GM18861 (cell line): ENCODE measurements around the gene SRP54.
A peak's percentile ranks its signal among the peaks of the same experiment; 100 is the strongest.
"Not testable (repeated sequence)": the region's sequence is repeated elsewhere in the genome, so short reads cannot be mapped to it uniquely, and the experiment has no call there.

Experiments
- ATAC-seq: cut with Tn5 transposase; IDR thresholded peaks from one replicate; pipeline ENCODE4 v1.9.1; 2021; ENCODE audit not compliant: unreplicated experiment

The SRP54 gene

DNA sequence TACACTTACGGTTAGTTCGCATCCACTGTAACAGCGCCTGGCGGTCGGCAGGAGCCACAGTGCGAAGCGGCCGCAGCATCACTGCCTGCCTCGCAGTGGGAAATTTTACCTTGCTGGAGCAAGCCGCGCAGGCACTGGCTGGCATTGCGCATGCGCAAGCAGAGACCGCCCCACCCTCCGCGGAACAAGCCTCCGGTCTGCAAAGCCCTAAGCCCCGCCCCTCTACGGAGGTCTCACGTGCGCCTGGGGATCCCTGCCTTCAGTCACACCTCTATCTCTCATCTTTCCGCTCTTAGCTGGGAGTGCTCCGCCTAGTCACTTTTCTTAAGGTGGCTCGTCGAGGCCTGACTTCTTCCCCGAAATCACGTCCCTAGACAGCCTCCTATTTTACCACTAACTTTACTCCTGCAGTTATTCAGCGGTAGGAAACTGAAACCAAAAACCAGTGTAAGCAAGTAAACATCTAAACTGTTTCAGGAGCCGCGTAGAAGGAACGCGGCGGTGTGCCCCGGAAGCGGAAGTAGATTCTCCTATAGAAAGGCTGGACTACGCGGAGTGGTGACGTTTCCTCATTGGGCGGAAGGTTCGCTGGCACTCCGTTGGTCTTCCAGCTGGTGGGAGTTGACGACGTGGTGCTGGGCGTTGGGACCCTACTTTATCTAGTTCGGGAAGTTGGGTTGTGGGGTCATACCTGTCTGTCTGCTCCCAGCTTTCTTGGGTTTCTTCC lies at the start of gene SRP54:
SRP54 (plus strand) TSS at position 572 of the 727 bp plus-strand sequence. CDS start 13,718 bp downstream, outside the sequence.
- peak; percentile 71 for ATAC-seq

DNA sequence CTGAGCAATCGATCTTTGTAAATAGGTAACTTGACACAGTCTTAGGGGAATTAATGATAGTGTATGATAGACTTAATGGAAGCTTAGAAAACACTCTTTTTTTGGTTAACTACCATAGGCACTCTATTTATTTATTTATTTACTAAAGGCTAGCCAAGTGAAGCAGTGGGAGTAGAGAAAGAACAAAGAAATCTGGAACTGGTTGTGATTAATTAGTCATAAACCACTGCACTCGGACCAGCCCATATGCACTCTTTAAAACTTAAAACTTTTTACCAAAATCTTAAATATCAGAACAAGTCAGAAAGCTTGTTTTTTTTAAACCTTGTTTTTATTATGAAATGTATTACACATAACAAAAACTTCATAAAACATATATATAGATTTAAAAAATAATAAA lies 49.5 kb upstream of the SRP54 start:
- no peak for ATAC-seq

DNA sequence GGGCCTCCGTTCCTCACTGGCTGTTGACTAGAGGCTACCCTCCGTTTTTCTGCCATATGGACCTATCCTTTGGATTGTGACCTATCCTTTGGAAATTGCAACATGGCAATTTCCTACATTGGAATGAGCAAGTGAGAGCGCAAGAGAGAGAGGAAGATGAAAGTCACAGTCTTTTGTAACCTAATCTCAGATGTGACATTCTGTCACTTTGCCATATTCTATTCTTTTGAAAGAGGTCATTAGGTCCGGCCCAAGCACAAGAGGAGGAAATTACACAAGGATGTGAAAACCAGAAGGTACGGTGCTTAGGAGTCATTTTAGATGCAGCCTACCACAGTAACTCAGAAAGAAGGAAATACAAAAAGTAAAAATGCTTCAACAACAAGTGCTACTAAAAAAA lies 47.3 kb upstream of the SRP54 start:
- no peak for ATAC-seq

DNA sequence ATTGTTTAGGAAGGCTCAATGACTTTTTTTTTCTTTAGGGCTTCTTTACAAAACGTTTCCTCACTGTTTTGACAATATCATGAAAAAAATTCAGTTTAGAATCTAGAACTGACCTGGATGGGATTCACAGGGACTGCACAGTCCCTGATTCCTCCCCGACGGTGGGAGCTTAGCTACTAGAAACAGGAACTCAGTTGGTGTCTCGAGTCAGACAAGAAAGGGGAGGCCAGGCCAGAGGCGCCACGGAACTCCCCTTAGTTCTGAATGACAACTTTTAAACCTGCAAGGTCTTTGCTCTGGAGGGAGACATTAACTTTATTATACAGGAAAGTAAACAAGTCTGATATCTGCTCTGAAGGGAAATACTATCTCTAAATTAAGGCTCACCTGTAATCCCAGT lies 45.4 kb upstream of the SRP54 start:
- ATAC-seq: no peak

DNA sequence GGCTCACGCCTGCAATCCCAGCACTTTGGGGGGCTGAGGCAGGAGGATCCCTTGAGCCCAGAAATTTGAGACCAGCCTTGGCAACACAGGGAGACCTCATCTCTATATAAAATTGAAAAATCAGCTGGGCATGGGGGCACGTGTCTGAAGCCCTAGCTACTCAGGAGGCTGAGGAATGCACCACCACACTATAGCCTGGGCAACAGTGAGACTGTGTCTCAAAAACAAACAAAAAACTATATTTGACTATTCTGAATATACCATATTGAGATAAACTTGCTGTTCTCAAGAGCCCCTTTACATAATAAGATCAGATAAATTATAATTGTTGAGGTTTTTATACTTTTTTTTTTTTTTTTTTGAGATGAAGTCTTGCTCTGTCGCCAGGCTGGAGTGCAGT lies 44.9 kb upstream of the SRP54 start:
- ATAC-seq: no peak

DNA sequence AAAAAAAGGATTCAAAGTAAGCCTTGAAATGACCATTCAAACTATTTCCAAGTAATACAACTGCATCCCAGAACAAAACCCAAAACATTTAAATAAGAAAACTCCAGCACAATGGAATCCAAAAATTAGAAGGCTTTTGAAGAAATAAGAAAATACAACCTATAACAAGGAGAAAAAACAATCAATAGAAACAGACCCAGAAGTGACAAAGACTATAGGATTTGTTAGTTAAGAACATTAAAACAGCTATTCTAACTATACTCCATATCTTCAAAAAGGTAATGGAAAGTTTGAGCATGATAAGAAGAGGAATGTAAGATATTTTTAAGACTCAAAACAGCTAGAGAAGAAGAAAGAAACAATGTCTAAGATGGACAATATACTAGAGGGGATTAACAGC lies 39.3 kb upstream of the SRP54 start:
- ATAC-seq: no peak

DNA sequence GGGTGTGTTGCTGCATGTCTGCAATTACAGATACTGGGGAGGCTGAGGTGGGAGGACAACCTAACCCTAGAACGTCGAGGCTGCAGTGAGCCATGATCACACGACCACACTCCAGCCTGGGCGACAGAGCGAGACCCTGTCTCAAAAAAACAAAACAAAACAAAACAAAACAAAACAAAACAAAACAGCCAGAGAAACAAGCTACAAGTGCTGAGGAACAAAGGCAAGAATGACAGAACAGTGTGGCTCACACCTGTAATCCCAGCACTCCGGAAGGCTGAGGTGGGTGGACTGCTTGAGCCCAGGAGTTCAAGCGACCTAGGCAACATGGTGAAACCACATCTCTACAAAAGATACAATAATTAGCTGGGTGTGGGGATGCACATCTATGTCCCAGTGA lies 38.0 kb upstream of the SRP54 start:
- no peak for ATAC-seq

DNA sequence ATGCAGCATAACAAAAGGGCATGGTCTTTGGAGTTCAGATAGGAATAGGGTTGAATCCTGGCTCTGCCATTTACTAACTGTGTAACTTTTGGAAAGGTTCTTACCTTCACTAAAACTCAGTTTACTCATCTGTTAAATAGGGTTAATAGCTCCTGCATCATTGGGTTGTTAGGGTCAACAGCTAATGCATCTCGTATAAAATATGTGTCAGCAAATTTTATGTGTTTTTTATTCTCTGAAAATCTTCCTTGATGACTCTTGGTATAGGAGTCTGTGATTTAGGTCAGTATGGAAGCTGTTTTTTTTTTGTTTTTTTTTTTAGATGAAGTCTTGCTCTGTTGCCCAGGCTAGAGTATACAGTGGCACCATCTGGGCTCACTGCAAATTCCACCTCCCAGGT lies 36.1 kb upstream of the SRP54 start:
- no peak for ATAC-seq

DNA sequence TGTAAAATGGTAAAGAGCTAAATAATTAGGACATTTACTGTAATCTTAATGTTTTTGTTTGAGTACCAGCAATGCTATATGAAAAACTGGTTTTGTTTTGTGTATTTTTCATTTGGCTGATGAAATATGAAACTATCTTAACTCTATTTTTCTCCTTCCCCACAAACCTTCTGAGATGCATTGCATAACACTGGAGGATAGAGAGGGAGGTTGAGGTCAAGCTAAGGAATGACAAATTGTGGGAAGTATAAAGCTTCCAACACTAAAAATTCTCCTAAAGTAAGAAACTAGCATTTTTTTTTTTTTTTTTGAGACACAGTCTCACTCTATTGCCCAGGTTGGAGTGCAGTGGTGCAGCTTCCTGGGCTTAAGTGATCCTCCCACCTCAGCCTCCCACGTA lies 31.5 kb upstream of the SRP54 start:
- ATAC-seq: no peak

DNA sequence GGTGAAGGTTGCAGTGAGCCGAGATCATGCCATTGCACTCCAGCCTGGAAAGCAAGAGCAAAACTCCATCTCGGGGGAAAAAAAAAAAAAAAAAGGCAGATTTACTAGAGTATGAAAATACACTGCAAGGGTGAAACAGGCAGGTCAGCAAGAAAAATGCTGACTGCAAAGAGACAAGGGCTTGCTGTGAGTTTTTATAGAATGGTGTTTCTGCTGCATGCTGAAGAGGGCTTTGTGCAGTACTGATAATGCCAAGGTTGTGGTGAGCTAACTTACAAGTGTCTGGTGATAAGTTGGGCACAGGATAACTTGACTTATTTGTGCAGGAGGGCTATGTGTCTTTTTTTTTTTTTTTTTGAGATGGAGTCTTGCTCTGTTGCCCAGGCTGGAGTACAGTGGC lies 25.9 kb upstream of the SRP54 start:
- no peak for ATAC-seq

DNA sequence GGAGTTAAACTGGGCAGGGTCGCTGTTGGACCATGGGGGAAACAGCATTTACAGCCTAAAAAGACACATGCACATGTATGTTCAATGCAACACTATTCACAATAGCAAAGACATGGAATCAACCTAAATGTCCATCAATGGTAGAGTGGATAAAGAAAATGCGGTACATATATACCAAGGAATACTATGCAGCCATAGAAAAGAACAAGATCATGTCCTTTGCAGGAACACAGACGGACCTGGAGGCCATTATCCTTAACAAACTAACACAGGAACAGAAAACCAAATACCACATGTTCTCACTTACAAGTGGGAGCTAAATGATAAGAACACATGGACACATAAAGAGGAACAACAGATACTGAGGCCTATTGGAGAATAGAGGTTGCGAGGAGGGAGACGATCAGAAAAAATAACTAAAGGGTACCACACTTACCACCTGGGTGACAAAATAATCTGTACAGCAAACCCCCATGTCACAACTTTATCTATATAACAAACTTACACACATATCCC lies 25.0 kb upstream of the SRP54 start:
- ATAC-seq: no peak

DNA sequence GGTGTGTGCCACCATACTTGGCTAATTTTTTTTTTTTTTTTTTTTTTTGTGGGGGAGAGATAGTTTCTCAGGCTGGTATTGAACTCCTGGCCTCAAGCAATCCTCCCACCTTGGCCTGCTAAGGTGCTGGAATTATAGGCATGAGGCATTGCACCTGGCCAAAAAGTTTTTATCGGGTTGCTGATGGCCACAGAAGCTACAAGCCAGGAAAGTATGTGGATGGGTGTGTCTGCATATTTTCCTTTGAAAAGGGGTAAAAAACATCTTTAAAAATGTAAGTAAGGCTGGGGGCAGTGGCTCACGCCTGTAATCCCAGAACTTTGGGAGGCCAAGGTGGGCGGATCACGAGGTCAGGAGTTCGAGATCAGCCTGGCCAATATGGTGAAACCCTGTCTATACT lies 20.7 kb upstream of the SRP54 start:
- ATAC-seq: not testable (repeated sequence)

DNA sequence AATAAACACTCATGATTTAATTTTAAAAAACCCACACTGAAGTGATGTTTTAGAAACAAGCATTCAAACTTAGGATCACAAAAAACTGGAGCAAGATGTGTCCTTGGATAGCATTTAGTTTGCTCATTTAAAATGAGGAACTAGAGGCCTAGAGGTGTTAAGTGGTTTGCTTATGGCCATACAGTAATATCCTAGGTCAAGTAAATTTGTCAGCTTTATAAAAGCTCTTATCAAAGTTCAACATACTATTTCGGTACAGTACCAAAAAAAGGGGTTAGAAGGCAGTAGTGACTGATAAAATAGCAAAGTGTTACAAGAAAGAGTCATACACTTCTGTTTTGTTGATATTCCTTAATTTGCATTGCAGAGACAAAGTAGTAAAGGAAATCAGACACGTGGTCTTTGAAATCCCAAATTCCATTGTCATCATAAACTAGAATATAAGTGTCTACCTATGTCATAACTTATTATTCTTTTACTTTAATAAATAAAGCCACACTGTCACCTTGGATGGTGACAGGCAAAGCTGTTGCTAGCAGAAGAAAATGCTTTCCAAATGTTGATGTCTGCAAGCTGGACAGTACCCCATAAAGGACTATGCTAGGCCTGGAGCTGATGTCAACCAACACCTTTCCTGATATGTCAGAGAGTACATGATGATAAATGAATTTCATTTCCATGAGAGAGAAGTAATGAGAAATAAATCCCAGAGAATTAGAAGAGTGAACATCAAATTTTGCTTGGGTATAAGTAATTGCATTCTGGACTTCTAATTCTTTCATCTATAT lies 17.6 kb upstream of the SRP54 start:
- no peak for ATAC-seq

DNA sequence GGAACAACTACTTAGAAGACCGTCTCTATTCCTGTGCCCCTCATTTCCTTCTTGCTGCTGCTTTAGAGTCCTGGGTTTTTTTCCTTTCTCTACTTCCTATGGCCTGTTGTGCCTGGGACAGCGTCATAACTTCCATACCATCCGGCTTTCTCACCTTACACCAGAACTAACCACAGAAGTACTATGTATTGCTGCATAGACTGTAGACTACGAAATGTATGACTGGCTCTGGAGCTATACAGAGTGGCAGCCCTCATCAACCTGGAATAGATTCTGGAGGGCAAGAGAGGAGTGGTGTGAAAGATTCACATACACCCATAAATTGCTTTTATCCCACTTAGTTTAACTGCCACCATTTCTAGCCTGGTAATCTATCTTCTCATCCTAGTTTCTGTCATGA lies 16.9 kb upstream of the SRP54 start:
- no peak for ATAC-seq

DNA sequence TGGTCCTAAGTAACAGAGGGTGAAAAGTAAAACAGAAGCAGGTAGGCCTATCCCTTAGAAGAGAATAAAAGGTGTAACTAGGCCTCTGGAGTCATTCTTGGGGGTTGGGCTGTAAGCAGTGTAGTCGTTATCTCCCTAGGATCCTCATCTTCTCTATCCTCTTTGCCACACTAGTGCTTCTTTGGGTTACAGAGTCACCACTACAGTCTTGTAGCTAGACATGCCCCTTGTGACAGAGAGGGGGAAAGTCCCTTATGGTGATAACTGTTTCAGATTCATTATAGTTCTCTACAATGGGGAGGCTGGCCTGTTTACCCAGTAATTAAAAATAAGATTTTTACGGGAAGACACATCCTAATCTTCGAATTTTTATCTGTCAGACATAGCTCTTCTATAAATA lies 16.4 kb upstream of the SRP54 start:
- peak; percentile 86 for ATAC-seq

DNA sequence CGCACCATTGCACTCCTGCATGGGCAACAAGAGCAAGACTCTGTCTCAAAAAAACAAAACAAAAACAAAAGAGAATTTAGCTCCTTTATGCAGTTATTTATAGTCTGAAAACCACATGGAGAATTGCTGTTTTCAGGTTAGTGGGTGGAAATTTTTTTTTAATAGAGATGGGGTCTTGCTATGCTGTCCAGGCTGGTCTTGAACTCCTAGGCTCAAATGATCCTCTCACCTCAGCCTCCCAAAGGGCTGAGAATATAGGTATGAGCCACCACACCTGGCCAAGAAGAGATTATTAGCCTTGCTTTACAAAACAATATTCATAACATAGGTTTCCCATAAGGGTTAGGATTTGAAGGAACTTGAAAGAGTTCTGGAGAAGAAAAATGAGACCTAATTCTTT lies 12.1 kb upstream of the SRP54 start:
- no peak for ATAC-seq

DNA sequence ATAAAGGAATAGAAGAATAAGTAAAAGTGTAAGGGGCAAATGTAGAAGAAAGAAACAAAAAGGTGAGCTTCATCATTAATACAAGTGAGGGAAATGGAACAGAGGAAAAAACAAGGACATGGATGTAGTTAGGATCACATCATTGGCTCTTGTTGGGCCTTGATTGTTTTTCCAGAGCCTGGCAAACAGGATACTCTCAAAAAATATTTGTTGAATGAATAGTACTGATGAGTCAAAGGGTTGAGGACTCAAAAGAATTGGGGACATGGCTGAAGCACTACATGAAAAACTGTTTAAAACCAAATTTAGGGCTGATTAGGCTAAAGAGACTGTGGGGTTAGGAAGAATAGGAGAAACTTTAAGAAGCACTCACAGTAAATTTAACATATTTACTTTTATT lies 11.4 kb upstream of the SRP54 start:
- ATAC-seq: no peak

DNA sequence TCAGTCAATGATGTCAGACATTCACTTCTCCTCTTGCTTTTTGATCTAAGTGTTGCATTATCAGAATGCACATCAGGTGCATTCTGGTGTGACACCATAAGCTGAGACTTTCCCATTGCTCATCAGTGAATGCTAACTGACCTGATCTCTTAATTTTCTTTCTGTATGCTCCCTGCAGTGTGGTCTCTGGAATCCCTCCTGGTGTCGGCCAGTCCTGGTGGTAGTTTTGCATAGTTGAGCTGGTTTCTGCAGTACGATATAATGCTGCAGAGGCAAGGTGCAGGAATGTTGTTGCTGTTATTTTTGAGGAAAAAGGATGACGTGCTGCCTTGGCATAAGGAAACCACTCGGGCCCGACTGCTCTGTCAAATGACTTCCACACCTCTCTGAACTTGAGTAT lies 11.0 kb upstream of the SRP54 start:
- no peak for ATAC-seq

DNA sequence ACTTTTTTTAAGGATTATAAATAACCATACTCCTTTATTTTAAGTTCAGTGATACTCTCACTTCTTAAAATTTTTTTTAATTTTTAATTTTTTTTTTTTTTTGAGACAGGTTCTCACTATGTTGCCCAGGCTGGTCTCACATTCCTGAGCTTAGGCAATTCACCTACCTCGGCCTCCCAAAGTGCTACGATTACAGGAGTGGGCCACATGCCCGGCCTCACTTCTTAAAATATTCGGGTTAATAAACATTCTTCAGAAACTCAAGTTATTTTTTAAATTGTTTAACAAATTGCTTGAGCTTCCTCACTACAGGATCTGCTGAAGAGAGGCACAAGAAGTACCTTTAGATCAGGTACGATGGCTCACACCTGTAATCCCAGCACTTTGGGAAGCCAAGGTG lies 4.3 kb upstream of the SRP54 start:
- no peak for ATAC-seq

DNA sequence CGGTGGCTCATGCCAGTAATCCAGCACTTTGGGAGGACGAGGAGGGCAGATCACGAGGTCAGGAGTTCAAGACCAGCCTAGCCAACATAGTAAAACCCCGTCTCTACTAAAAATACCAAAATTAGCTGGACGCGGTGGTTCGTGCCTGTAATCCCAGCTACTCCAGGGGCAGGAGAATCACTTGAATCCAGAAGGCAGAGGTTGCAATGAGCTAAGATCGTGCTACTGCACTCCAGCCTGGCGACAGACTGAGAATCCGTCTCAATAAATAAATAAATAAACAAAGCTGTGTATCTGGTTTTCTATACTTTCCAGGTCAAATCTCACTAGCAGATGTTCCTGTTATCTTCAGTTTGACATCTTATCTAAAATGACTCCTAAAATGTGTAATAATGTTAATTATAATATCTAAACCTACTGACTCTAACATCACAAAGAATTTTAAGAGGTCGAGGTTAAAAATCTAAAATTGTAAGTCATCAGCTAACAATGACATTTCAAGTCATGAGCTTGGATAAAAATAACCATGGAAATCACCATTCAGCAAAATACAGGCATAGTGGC lies 2.4 kb upstream of the SRP54 start:
- ATAC-seq: no peak

DNA sequence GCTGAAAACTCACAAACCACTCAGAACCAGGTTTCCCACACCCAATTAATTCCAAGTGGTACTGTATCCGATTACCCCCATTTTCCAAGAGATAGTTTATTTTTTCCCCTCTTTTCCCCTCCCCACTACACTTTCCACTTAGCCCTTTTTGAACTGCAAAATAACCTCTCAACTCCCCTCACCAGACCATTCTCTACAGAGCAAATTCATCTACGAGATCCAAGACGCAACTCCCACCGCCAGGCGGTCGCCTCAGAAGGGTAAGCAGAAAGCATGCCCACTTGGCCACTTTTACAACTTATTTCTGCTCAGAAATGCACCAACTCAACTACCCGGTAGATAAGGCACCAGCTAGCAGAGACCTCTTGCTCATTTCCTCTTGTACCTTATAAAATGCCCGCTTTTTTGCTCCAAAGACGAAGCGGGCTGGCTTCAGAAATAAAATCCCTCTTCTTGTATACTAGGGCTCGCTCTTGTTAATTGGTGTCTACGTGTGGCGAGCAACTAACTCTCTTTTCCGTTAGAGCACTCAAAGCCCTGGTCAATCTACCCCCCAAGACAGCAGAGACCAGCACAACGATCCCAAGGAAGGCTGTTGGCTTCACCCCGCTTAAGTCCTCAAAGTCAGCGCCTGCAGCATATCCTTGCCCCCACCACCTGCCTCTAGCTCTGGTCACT lies 910 bp upstream of the SRP54 start:
- peak; percentile 4 for ATAC-seq
